SIG-M5 (cell line): ENCODE results near the gene ARSI.

ENCODE experiments used
- DNase-seq: peaks from one replicate; lab custom pipeline; 2025; lab: John Stamatoyannopoulos, UW

Gene ARSI

GRCh38 chr5:150326707-150327106 lies 24.0 kb upstream of the ARSI start:
- DNase-seq, result no peak

GRCh38 chr5:150325426-150325825 lies 22.7 kb upstream of the ARSI start:
- no peak for DNase-seq

GRCh38 chr5:150323819-150324218 lies 21.1 kb upstream of the ARSI start:
- no peak for DNase-seq

GRCh38 chr5:150323092-150323491 lies 20.4 kb upstream of the ARSI start:
- no peak for DNase-seq

GRCh38 chr5:150322202-150322601 lies 19.5 kb upstream of the ARSI start:
- DNase-seq, result no peak

- no peak for DNase-seq
Measured at GRCh38 chr5:150321784-150322183, 19.1 kb upstream of the ARSI start.

- no peak for DNase-seq
Measured at GRCh38 chr5:150321211-150321610, 18.5 kb upstream of the ARSI start.

- DNase-seq, result no peak
Measured at GRCh38 chr5:150320044-150320613, 17.4 kb upstream of the ARSI start.

GRCh38 chr5:150319484-150319790 lies 16.7 kb upstream of the ARSI start:
- no peak for DNase-seq

- no peak for DNase-seq
Measured at GRCh38 chr5:150318613-150319483, 16.1 kb upstream of the ARSI start.

GRCh38 chr5:150317048-150318003 lies 14.6 kb upstream of the ARSI start:
- DNase-seq, result no peak

- no peak for DNase-seq
Measured at GRCh38 chr5:150316320-150316719, 13.6 kb upstream of the ARSI start.

- DNase-seq, result no peak
Measured at GRCh38 chr5:150315245-150315644, 12.5 kb upstream of the ARSI start.

GRCh38 chr5:150313921-150314716 lies 11.4 kb upstream of the ARSI start:
- DNase-seq, result no peak

GRCh38 chr5:150313501-150313900 lies 10.8 kb upstream of the ARSI start:
- DNase-seq, result no peak

- DNase-seq, result no peak
Measured at GRCh38 chr5:150312518-150312917, 9.8 kb upstream of the ARSI start.

GRCh38 chr5:150311015-150311692 lies 8.4 kb upstream of the ARSI start:
- DNase-seq, result no peak

GRCh38 chr5:150310246-150310645 lies 7.5 kb upstream of the ARSI start:
- no peak for DNase-seq

GRCh38 chr5:150309886-150310239 lies 7.2 kb upstream of the ARSI start:
- no peak for DNase-seq

GRCh38 chr5:150309101-150309885 lies 6.6 kb upstream of the ARSI start:
- no peak for DNase-seq
